IMR-90 (cell line): ENCODE data around the gene MADD. TPM values are rescaled to one million over a fixed set of nuclear protein-coding genes. Genes with fewer than 3 reads are reported as not detected.

Experiments used
- ATAC-seq: fragments of 200-7000 bp; cut with Tn5 transposase; 2 replicates; pipeline ENCODE4 v1.9.1; 2020; ENCODE audit warnings: low read depth, mild to moderate bottlenecking, moderate library complexity
- BruUV-seq: library from RNA; stranded (reverse); fragments of 400-500 nt; replicated peaks from 2 replicates; lab custom pipeline; 2021; lab: Mats Ljungman, UMichigan
- CTCF ChIA-PET: fragments of 300-600 bp; formaldehyde crosslinking; extraction: SDS; loops from one replicate; lab custom pipeline; 2021; ENCODE audit warnings: antibody characterized with exemption; lab: Yijun Ruan, JAX
- POLR2A ChIA-PET: fragments of 300-600 bp; sonication (Branson Sonifier 250); formaldehyde crosslinking; loops from one replicate; lab custom pipeline; 2022; ENCODE audit warnings: antibody characterized with exemption; ENCODE audit not compliant: unreplicated experiment; lab: Charles Lee
- DNase-seq: peaks from one replicate; pipeline ENCODE4 v3.0.0; 2013
- H2AFZ ChIP-seq: replicated peaks from 2 replicates; pipeline ENCODE3; 2013; ENCODE audit warnings: low read length, mild to moderate bottlenecking; ENCODE audit not compliant: poor library complexity
- H2AK5ac ChIP-seq: 2 replicates; pipeline ENCODE4 v1.6.1; 2013; ENCODE audit warnings: low read depth, low read length, inconsistent platforms
- H2AK9ac ChIP-seq: replicated peaks from 2 replicates; pipeline ENCODE3; 2013; ENCODE audit warnings: mild to moderate bottlenecking, low read depth, low read length, moderate library complexity; ENCODE audit not compliant: poor library complexity
- H2BK120ac ChIP-seq: 2 replicates; pipeline ENCODE4 v1.6.1; 2013; ENCODE audit warnings: low read depth, low read length, inconsistent platforms
- H2BK15ac ChIP-seq: 3 replicates; pipeline ENCODE4 v1.6.1; 2013; ENCODE audit warnings: low read depth, low read length, inconsistent platforms
- H2BK20ac ChIP-seq: 2 replicates; pipeline ENCODE4 v1.6.1; 2013; ENCODE audit warnings: low read depth, mild to moderate bottlenecking, inconsistent platforms, low read length, moderate library complexity
- H2BK5ac ChIP-seq: 2 replicates; pipeline ENCODE4 v1.6.1; 2013; ENCODE audit warnings: mild to moderate bottlenecking, low read depth, low read length, inconsistent platforms; ENCODE audit not compliant: poor library complexity, severe bottlenecking
- H3K14ac ChIP-seq: replicated peaks from 2 replicates; pipeline ENCODE4 v1.6.1; 2013; ENCODE audit warnings: low read depth, low read length, inconsistent platforms
- H3K18ac ChIP-seq: 2 replicates; pipeline ENCODE4 v1.6.1; 2013; ENCODE audit warnings: low read depth, low read length, control low read depth
- H3K23ac ChIP-seq: 2 replicates; pipeline ENCODE4 v1.6.1; 2013; ENCODE audit warnings: low read depth, low read length, inconsistent platforms
- H3K27ac ChIP-seq: 2 replicates; pipeline ENCODE4 v1.5.1; 2013; ENCODE audit warnings: mild to moderate bottlenecking, control low read depth, low read length; ENCODE audit not compliant: insufficient read depth
- H3K27me3 ChIP-seq: 2 replicates; pipeline ENCODE4 v1.6.1; 2013; ENCODE audit warnings: low read length; ENCODE audit not compliant: control insufficient read depth, insufficient read depth
- H3K36me3 ChIP-seq: 2 replicates; pipeline ENCODE4 v1.6.1; 2013; ENCODE audit warnings: low read length, mixed read lengths; ENCODE audit not compliant: control insufficient read depth, insufficient read depth
- H3K4ac ChIP-seq: 2 replicates; pipeline ENCODE4 v1.6.1; 2013; ENCODE audit warnings: low read depth, low read length, inconsistent platforms
- H3K4me1 ChIP-seq: 2 replicates; pipeline ENCODE4 v1.6.1; 2013; ENCODE audit warnings: low read length, mixed read lengths; ENCODE audit not compliant: control insufficient read depth, insufficient read depth
- H3K4me2 ChIP-seq: 2 replicates; pipeline ENCODE4 v1.6.1; 2013; ENCODE audit warnings: low read depth, mild to moderate bottlenecking, control low read depth, low read length, moderate library complexity
- H3K4me3 ChIP-seq: 2 replicates; pipeline ENCODE4 v1.5.1; 2013; ENCODE audit warnings: low read depth, mild to moderate bottlenecking, control low read depth, low read length, moderate library complexity; ENCODE audit not compliant: insufficient read depth
- H3K56ac ChIP-seq: 2 replicates; pipeline ENCODE4 v1.6.1; 2013; ENCODE audit warnings: low read length, inconsistent platforms; ENCODE audit not compliant: insufficient read depth; ENCODE audit errors: extremely low read depth
- H3K79me1 ChIP-seq, 2 experiments: 2 replicates each; pipeline ENCODE4 v1.6.1; 2013; ENCODE audit warnings: low read length in 2 of 2, inconsistent platforms in 1 of 2, low read depth in 1 of 2
- H3K9ac ChIP-seq: 2 replicates; pipeline ENCODE4 v1.6.1; 2013; ENCODE audit warnings: low read depth, low read length, control low read depth
- H3K9me1 ChIP-seq: 2 replicates; pipeline ENCODE4 v1.6.1; 2013; ENCODE audit warnings: low read length, inconsistent platforms; ENCODE audit not compliant: insufficient read depth
- H3K9me3 ChIP-seq: 2 replicates; pipeline ENCODE4 v1.6.1; 2013; ENCODE audit warnings: low read length; ENCODE audit not compliant: control insufficient read depth, insufficient read depth
- H4K20me1 ChIP-seq: 2 replicates; pipeline ENCODE4 v1.6.1; 2013; ENCODE audit warnings: low read length, inconsistent platforms; ENCODE audit not compliant: insufficient read depth
- H4K5ac ChIP-seq: 2 replicates; pipeline ENCODE4 v1.6.1; 2013; ENCODE audit warnings: mild to moderate bottlenecking, low read depth, low read length, control low read depth
- H4K8ac ChIP-seq, 2 experiments: 2 replicates each; pipeline ENCODE4 v1.6.1; 2013; ENCODE audit warnings: low read depth in 2 of 2, low read length in 2 of 2, control low read depth in 1 of 2, inconsistent platforms in 1 of 2
- H4K91ac ChIP-seq: 2 replicates; pipeline ENCODE4 v1.6.1; 2013; ENCODE audit warnings: low read depth, low read length, inconsistent platforms; ENCODE audit not compliant: insufficient read depth
- BHLHE40 ChIP-seq: fragments of 150-350 bp; IDR thresholded peaks from 2 replicates; pipeline ENCODE4 v1.6.1; 2016; ENCODE audit warnings: mild to moderate bottlenecking, low read depth, low read length
- CEBPB ChIP-seq: IDR thresholded peaks from 2 replicates; pipeline ENCODE4 v1.6.1; 2012; ENCODE audit warnings: low read depth, low read length, improper control_type of control experiment
- CHD1 ChIP-seq: IDR thresholded peaks from 2 replicates; pipeline ENCODE4 v1.6.1; 2012; ENCODE audit warnings: low read depth, low read length, improper control_type of control experiment
- ELK1 ChIP-seq: fragments of 150-350 bp; IDR thresholded peaks from 2 replicates; pipeline ENCODE4 v1.6.1; 2016; ENCODE audit warnings: low read depth, mild to moderate bottlenecking, low read length, moderate library complexity, borderline replicate concordance
- FOS ChIP-seq: fragments of 150-350 bp; IDR thresholded peaks from 2 replicates; pipeline ENCODE4 v1.6.1; 2016; ENCODE audit warnings: low read depth, low read length
- MAZ ChIP-seq: IDR thresholded peaks from 2 replicates; pipeline ENCODE4 v1.6.1; 2012; ENCODE audit warnings: low read depth, mild to moderate bottlenecking, low read length, improper control_type of control experiment, moderate library complexity, borderline replicate concordance
- MXI1 ChIP-seq: IDR thresholded peaks from 2 replicates; pipeline ENCODE4 v1.6.1; 2012; ENCODE audit warnings: low read depth, mild to moderate bottlenecking, low read length, moderate library complexity, borderline replicate concordance
- RAD21 ChIP-seq: IDR thresholded peaks from 2 replicates; pipeline ENCODE4 v1.6.1; 2012; ENCODE audit warnings: low read length, improper control_type of control experiment
- RCOR1 ChIP-seq: IDR thresholded peaks from 2 replicates; pipeline ENCODE4 v1.6.1; 2012; ENCODE audit warnings: mild to moderate bottlenecking, low read length, improper control_type of control experiment; ENCODE audit not compliant: insufficient replicate concordance
- SMC3 ChIP-seq: fragments of 150-350 bp; IDR thresholded peaks from 2 replicates; pipeline ENCODE4 v1.6.1; 2016; ENCODE audit warnings: low read depth, mild to moderate bottlenecking, antibody characterized with exemption, low read length, moderate library complexity
- WGBS, 2 experiments: methylation state at CpG; one replicate each; pipeline versions ENCODE4 v1.1.5 to v1.1.7; 2013; ENCODE audit warnings: missing lambda C conversion rate in 2 of 2; ENCODE audit not compliant: insufficient read length in 1 of 2; ENCODE audit errors: extremely low coverage in 2 of 2; 5-methylcytosine and 5-hydroxymethylcytosine counted together
- dilution Hi-C: fragments of 300-500 bp; cut with HindIII; formaldehyde crosslinking; loops from one replicate; pipeline ENCODE4 v1.14.3; 2018; ENCODE audit warnings: low sequenced_read_pairs; ENCODE audit not compliant: unreplicated experiment
- in situ Hi-C: fragments of 300-500 bp; cut with MboI; formaldehyde crosslinking; loops from 3 replicates; pipeline ENCODE4 v1.14.3; 2019; ENCODE audit warnings: low sequenced_read_pairs, inconsistent platforms, mixed read lengths
- intact Hi-C: fragments of 100-400 bp; cut with micrococcal nuclease; formaldehyde crosslinking; loops from 2 replicates; pipeline ENCODE4 v1.10.0; 2022
- polyA plus RNA-seq, 3 experiments: library from polyadenylated mRNA; depleted of rRNA; stranded (reverse); fragments of >200 nt; gene quantifications; 2 replicates each; pipeline ENCODE4 v1.2.3, GENCODE V29; 2012; ENCODE audit warnings: low replicate concordance in 1 of 3
- total RNA-seq: library from RNA; depleted of rRNA; stranded (reverse); fragments of >200 nt; gene quantifications from 2 replicates; pipeline ENCODE4 v1.2.3, GENCODE V29; 2012
- TF ChIP-seq, protein P1 (sequence below): fragments of 150-350 bp; IDR thresholded peaks from 2 replicates; pipeline ENCODE4 v1.6.1; 2017; ENCODE audit warnings: mild to moderate bottlenecking, antibody characterized with exemption, low read length, low read depth

MADD gene
- total and polyA plus RNA-seq, 2 of the 4 experiments (the other 2 are of a cell fraction) = 13.3 to 16.4 TPM

DNA sequence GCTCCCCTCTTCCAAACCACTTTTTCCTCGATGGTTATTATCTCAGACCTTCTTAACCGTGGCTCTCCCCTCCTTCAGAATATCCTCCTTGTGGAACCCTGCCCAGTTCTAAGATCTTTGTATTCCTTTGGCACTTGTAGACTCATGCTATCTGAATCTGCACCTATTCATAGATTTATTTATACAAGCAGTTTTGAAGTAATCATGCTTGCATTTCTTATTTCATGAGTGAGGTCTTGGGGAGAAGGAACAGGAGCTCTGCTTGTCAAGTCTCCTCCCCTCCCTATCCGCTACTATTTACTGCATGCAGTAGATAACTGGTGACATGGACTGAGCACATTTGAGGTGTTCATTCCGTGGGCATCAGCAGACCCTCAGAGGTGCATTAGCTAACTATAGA lies 5.4 kb upstream of the MADD start:
- intact Hi-C loops (no loop called here), dilution Hi-C loops (no loop called here), in situ Hi-C loops (loop anchor here (5.0 kb wide), 1 partner anchor 87 kb away; the partner anchor contains the start of gene ARFGAP2)
- peak overlapping the region; percentile 64; the same call in 1 of the 2 replicates for H2BK20ac ChIP-seq
- WGBS, 2 experiments = no CpG with 5 or more reads among the region's 4 CpGs
- H3K36me3 ChIP-seq = peaks cover 6% of the 10 kb centered on the region; the same call in 1 of the 2 replicates
- H2AK5ac ChIP-seq = peak overlapping the region; percentile 89
- H3K27me3 ChIP-seq = no peaks in the 10 kb centered on the region
- H3K23ac ChIP-seq = no peak overlapping the region; the same call in 1 of the 2 replicates
- DNase-seq (peak; percentile 82), ATAC-seq (no peak; the same call in none of the 2 replicates)
- peaks cover 21% of the 10 kb centered on the region for H3K9me1 ChIP-seq
- H3K79me1 ChIP-seq = peaks cover 0 to 16% of the 10 kb centered on the region in 2 experiments; a peak in 3 of 4 replicates
- H3K14ac ChIP-seq = 0 out of 2 replicates have a peak overlapping the region, but pooled peaks have one; percentile 31
- POLR2A ChIA-PET = no interaction called here
- H4K20me1 ChIP-seq = no peaks in the 10 kb centered on the region; the same call in 1 of the 2 replicates
- H2AFZ ChIP-seq = no peak overlapping the region
- no peak overlapping the region for H4K91ac ChIP-seq
- H3K27ac ChIP-seq = peak overlapping the region; percentile 42; the same call in 1 of the 2 replicates
- no peak overlapping the region for H4K5ac ChIP-seq
- no peak for TF ChIP-seq RCOR1
- no peak for TF ChIP-seq RAD21
- no peak for TF ChIP-seq ELK1
- TF ChIP-seq MAZ = no peak
- TF ChIP-seq FOS = no peak
- no peak for TF ChIP-seq CEBPB
- TF ChIP-seq MXI1 = no peak
- TF ChIP-seq CHD1 = no peak
- TF ChIP-seq BHLHE40 = no peak
- TF ChIP-seq, protein P1, sequence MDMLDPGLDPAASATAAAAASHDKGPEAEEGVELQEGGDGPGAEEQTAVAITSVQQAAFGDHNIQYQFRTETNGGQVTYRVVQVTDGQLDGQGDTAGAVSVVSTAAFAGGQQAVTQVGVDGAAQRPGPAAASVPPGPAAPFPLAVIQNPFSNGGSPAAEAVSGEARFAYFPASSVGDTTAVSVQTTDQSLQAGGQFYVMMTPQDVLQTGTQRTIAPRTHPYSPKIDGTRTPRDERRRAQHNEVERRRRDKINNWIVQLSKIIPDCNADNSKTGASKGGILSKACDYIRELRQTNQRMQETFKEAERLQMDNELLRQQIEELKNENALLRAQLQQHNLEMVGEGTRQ = no peak
- TF ChIP-seq SMC3 = no peak
- peaks cover 19% of the 10 kb centered on the region for H3K4me1 ChIP-seq
- H2BK5ac ChIP-seq = peak overlapping the region; percentile 9
- peak overlapping the region; percentile 59; the same call in 1 of the 3 replicates for H2BK15ac ChIP-seq
- no peak overlapping the region for H3K18ac ChIP-seq
- no peak overlapping the region for H3K4me3 ChIP-seq
- CTCF ChIA-PET = no interaction called here
- H3K4ac ChIP-seq = peak overlapping the region; percentile 78
- H3K56ac ChIP-seq = no peak overlapping the region
- H3K9ac ChIP-seq = no peak overlapping the region
- no TSS peak for BruUV-seq
- H4K8ac ChIP-seq = peak overlapping the region in 1 of 2 experiments; percentile 31; a peak in 1 of 4 replicates
- peak overlapping the region; percentile 29 for H2AK9ac ChIP-seq
- peak overlapping the region; percentile 25; the same call in 1 of the 2 replicates for H3K4me2 ChIP-seq
- peak overlapping the region; percentile 44 for H2BK120ac ChIP-seq
- H3K9me3 ChIP-seq = no peaks in the 10 kb centered on the region
